ENCODE measurements around the gene NDUFAF8.

DNA sequence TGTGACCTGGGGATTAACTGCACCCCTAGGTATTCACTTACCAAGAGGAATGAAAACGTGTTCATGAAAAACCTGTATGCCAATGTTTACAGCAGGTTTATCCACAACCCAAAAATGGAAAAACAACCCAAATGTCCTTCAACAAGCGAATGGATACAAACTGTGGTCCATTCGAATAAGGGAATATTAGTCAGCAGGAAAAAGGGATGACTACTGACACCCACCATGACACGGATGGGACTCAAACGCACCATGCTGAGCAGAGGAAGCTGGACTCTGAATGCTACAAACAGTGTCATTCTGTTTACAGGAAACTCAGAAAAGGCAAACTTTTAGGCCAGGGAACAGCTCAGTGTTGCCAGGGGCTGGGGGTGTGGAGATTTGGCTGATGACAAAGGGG is 51.1 kb downstream of the NDUFAF8 start:
- no peak for TF ChIP-seq POLR2AphosphoS5 (IDR thresholded peaks at IDR 0.05; ENCODE audit: low read depth, low read length)
- no peak for TF ChIP-seq SIN3A (IDR thresholded peaks at IDR 0.05; ENCODE audit: borderline replicate concordance, insufficient read depth, low read length)
- no peak for TF ChIP-seq TAF1 (IDR thresholded peaks at IDR 0.05; ENCODE audit: borderline replicate concordance, insufficient read depth, low read length)
